B cell (primary cell): ENCODE measurements around the gene DNAJC15.

Experiments used
- EZH2 ChIP-seq: IDR thresholded peaks from 2 replicates; pipeline ENCODE4 v1.6.1; 2012; ENCODE audit warnings: borderline replicate concordance, low read depth, mild to moderate bottlenecking, moderate library complexity, low read length; ENCODE audit not compliant: insufficient read depth, poor library complexity, severe bottlenecking
- TF ChIP-seq, protein P1 (sequence below): fragments of 200-600 bp; IDR thresholded peaks from one replicate; pipeline ENCODE4 v1.8.0; 2022; ENCODE audit warnings: antibody characterized with exemption, mild to moderate bottlenecking

DNA sequence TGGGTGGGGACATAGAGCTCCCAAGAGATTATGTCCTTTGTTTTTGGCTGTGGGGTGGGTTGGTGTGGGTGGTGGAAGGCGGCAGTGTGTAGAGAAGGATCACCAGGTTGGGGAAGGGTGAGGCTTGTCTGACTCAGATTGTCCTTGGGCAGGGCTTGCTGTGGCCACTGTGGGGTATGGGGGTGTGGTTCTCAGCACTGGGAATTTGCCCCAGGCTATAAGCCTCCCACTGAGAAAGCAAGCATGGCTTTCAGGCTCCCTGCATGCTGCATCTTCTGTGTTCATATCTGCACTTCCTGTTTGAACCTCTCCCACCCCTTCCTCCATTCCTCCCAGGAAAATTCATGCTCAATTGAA, 34.9 kb downstream of the DNAJC15 start:
- TF ChIP-seq, protein P1, sequence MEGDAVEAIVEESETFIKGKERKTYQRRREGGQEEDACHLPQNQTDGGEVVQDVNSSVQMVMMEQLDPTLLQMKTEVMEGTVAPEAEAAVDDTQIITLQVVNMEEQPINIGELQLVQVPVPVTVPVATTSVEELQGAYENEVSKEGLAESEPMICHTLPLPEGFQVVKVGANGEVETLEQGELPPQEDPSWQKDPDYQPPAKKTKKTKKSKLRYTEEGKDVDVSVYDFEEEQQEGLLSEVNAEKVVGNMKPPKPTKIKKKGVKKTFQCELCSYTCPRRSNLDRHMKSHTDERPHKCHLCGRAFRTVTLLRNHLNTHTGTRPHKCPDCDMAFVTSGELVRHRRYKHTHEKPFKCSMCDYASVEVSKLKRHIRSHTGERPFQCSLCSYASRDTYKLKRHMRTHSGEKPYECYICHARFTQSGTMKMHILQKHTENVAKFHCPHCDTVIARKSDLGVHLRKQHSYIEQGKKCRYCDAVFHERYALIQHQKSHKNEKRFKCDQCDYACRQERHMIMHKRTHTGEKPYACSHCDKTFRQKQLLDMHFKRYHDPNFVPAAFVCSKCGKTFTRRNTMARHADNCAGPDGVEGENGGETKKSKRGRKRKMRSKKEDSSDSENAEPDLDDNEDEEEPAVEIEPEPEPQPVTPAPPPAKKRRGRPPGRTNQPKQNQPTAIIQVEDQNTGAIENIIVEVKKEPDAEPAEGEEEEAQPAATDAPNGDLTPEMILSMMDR: no peak
- no peak for TF ChIP-seq EZH2
